Tibial nerve (tissue), 4 donors: ENCODE measurements around the gene HNF4A.

Source experiments
- EP300 ChIP-seq, 2 donors: sonication (generic); formaldehyde crosslinking; IDR thresholded peaks; one replicate each; pipeline ENCODE4 v1.6.1; 2017; ENCODE audit warnings: antibody characterized with exemption in 2 of 2, mild to moderate bottlenecking in 1 of 2
- POLR2A ChIP-seq, 2 donors: fragments of 450-650 bp; IDR thresholded peaks; one replicate each; pipeline ENCODE4 v1.6.1; 2017; ENCODE audit warnings: antibody characterized with exemption in 2 of 2, mild to moderate bottlenecking in 2 of 2, moderate library complexity in 2 of 2
- TF ChIP-seq, protein P1 (sequence below), 5 experiments: fragments of 200-600 bp in 3 of 5; fragments of 450-650 bp in 2 of 5; sonication (generic) in 3 of 5; IDR thresholded peaks; one replicate each; pipeline ENCODE4 v1.5.1; 2016 to 2019; ENCODE audit warnings: antibody characterized with exemption in 5 of 5, mild to moderate bottlenecking in 3 of 5, moderate library complexity in 2 of 5

DNA sequence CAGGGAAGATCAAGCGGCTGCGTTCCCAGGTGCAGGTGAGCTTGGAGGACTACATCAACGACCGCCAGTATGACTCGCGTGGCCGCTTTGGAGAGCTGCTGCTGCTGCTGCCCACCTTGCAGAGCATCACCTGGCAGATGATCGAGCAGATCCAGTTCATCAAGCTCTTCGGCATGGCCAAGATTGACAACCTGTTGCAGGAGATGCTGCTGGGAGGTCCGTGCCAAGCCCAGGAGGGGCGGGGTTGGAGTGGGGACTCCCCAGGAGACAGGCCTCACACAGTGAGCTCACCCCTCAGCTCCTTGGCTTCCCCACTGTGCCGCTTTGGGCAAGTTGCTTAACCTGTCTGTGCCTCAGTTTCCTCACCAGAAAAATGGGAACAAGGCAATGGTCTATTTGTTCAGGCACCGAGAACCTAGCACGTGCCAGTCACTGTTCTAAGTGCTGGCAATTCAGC, 68.6 kb downstream of the HNF4A start:
- TF ChIP-seq, protein P1, sequence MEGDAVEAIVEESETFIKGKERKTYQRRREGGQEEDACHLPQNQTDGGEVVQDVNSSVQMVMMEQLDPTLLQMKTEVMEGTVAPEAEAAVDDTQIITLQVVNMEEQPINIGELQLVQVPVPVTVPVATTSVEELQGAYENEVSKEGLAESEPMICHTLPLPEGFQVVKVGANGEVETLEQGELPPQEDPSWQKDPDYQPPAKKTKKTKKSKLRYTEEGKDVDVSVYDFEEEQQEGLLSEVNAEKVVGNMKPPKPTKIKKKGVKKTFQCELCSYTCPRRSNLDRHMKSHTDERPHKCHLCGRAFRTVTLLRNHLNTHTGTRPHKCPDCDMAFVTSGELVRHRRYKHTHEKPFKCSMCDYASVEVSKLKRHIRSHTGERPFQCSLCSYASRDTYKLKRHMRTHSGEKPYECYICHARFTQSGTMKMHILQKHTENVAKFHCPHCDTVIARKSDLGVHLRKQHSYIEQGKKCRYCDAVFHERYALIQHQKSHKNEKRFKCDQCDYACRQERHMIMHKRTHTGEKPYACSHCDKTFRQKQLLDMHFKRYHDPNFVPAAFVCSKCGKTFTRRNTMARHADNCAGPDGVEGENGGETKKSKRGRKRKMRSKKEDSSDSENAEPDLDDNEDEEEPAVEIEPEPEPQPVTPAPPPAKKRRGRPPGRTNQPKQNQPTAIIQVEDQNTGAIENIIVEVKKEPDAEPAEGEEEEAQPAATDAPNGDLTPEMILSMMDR (IDR thresholded peaks at IDR 0.05) = no peak
- TF ChIP-seq POLR2A (IDR thresholded peaks at IDR 0.05) (no peak), EP300 (IDR thresholded peaks at IDR 0.05) (no peak)
